Measurements from ENCODE around the gene TOMM20. TPM values are rescaled to one million over a fixed set of nuclear protein-coding genes. Genes with fewer than 3 reads are reported as not detected.

TOMM20 gene
- 100 to 1,000 TPM in 1 of 4 donors, 10 to 100 TPM in 3; 44.1 to 199 (median 76.6) TPM for polyA plus RNA-seq
- long read RNA-seq, donor 1 = 0 reads
- long read RNA-seq, donor 2, transcript TOMM20-201 (5 exons, 3,387 nt) = major isoform, 57 of 61 reads
- long read RNA-seq, donor 2, partial matches to known transcripts = 0 of 61 reads
- long read RNA-seq, donor 2, other reads (novel, unspliced or antisense) = 0 of 61 reads
- long read RNA-seq, donor 3, transcript TOMM20-201 (5 exons, 3,387 nt) = major isoform, 87 of 97 reads
- long read RNA-seq, donor 3, partial matches to known transcripts = 6 of 97 reads
- long read RNA-seq, donor 3, other reads (novel, unspliced or antisense) = 0 of 97 reads
- long read RNA-seq, donor 4, transcript TOMM20-201 (5 exons, 3,387 nt) = major isoform, 5 of 5 reads
- long read RNA-seq, donor 4, partial matches to known transcripts = 0 of 5 reads
- long read RNA-seq, donor 4, other reads (novel, unspliced or antisense) = 0 of 5 reads
- long read RNA-seq, donor 5, transcript TOMM20-201 (5 exons, 3,387 nt) = major isoform, 19 of 19 reads
- long read RNA-seq, donor 5, partial matches to known transcripts = 0 of 19 reads
- long read RNA-seq, donor 5, other reads (novel, unspliced or antisense) = 0 of 19 reads
- long read RNA-seq, donor 6, transcript TOMM20-201 (5 exons, 3,387 nt) = major isoform, 131 of 149 reads
- long read RNA-seq, donor 6, partial matches to known transcripts = 15 of 149 reads
- long read RNA-seq, donor 6, other reads (novel, unspliced or antisense) = 0 of 149 reads
- long read RNA-seq, donor 7 = 0 reads
- long read RNA-seq, donor 8, transcript TOMM20-201 (5 exons, 3,387 nt) = major isoform, 10 of 10 reads
- long read RNA-seq, donor 8, partial matches to known transcripts = 0 of 10 reads
- long read RNA-seq, donor 8, other reads (novel, unspliced or antisense) = 0 of 10 reads
- long read RNA-seq, donor 9, transcript TOMM20-201 (5 exons, 3,387 nt) = major isoform, 25 of 27 reads
- long read RNA-seq, donor 9, partial matches to known transcripts = 0 of 27 reads
- long read RNA-seq, donor 9, other reads (novel, unspliced or antisense) = 0 of 27 reads
- long read RNA-seq, donor 10, transcript TOMM20-201 (5 exons, 3,387 nt) = major isoform, 81 of 83 reads
- long read RNA-seq, donor 10, partial matches to known transcripts = 0 of 83 reads
- long read RNA-seq, donor 10, other reads (novel, unspliced or antisense) = 0 of 83 reads

DNA sequence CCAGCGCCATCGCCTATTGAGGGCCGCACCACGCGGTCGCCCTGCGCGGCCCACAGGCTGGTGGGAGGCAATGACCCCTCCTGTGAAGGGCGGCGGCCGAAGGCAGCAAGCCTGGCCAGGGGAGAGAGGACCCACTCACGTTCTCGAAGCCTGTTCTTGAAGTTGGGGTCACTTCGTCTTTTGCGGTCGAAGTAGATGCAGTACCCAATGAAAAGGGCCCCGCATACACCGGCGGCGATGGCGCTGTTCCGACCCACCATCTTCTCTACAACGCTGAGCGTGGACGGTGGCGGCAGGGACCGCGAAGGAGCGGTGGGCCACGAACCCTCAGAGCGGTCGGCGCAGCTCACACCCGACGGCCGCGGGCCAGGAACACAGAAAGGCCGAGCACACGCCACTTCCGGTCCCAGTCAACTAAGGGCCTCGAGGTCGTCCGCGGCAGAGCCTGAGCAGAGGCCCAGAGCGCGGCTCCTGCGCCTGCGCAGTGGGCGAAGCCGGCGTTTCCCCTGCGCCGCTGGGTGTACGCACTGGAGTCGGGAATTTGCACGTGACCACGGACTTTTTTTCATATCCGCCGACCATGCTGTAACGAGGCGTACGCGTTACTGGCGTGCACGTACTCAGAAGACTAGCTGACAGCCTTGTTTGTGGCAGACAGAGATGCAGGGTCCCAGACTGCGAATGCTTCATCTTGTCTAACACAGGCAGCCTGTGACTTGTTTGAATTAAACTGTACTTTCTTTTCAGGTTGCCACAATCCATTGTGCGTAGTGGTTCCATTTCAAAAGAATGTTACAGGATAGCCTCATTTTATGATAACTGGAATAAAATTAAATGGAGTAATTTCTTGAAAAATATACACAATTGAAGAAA lies at the start of gene TOMM20:
Gene TOMM20, minus strand, starts transcription at position 382 of the 873 bp plus-strand sequence. Its CDS starts 122 bp downstream, at position 260.
- H3K27ac ChIP-seq (ENCODE audit: low read depth in 1 of 3, low read length in 2 of 3) = peak within 1 kb of the TSS; percentile 64 to 93 (median 92)
- 1% methylated on average over 64 to 67 of the region's 67 CpGs for WGBS, 3 donors
- DNase-seq = peak; percentile 99
- peaks cover 0 to 10% (median 3%) of the 10 kb centered on the region in 3 donors for H3K4me1 ChIP-seq (ENCODE audit: control insufficient read depth in 3 of 3, insufficient read depth in 2 of 3, low read depth in 1 of 3, low read length in 2 of 3)
- H3K9me3 ChIP-seq (ENCODE audit: control insufficient read depth in 2 of 2, insufficient read depth in 1 of 2, low read depth in 1 of 2, low read length in 1 of 2) = no peaks in the 10 kb centered on the region
- H3K27me3 ChIP-seq (ENCODE audit: control insufficient read depth in 3 of 3, insufficient read depth in 3 of 3, low read length in 3 of 3) = no peaks in the 10 kb centered on the region
- H3K36me3 ChIP-seq (ENCODE audit: control insufficient read depth in 3 of 3, insufficient read depth in 2 of 3, low read depth in 1 of 3, low read length in 3 of 3) = peaks cover 0 to 32% (median 4%) of the 10 kb centered on the region in 3 donors
- peak within 1 kb of the TSS; percentile 72 to 100 (median 96) for H3K4me3 ChIP-seq (ENCODE audit: low read depth in 1 of 3, low read length in 3 of 3)
- no peak for FAIRE-seq

DNA sequence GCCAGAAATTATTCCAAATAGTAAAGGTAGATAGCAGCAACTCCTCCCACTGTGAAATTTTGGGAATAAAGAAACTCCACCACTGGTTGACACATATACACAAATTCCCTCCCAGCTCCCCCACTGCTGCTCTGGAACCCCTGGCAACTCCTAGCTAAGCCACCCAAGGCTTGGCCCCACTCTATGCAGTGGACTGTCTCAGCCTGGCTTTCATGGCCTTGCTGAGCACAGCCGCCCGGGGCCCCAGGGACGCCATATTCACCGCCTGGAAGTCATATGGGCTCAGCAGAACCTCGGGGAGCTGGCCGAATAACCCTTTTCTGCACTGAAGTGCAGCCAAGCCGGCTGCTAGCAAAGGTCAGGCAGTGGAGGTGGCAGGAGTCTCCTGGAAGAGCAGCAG lies 47.8 kb upstream of the TOMM20 start:
- WGBS, 3 donors = 90 to 94% (median 90%) methylated on average over 7 of the region's 7 CpGs
- no peak for FAIRE-seq
- H3K36me3 ChIP-seq (ENCODE audit: control insufficient read depth in 3 of 3, insufficient read depth in 2 of 3, low read depth in 1 of 3, low read length in 3 of 3) = peaks cover 5 to 38% (median 12%) of the 10 kb centered on the region in 3 donors

GRCh38 chr1:235169986-235170385 lies 41.3 kb upstream of the TOMM20 start:
- H3K9me3 ChIP-seq (ENCODE audit: control insufficient read depth in 2 of 2, insufficient read depth in 1 of 2, low read depth in 1 of 2, low read length in 1 of 2) = no peaks in the 10 kb centered on the region
- peaks cover 3 to 42% (median 6%) of the 10 kb centered on the region in 3 donors for H3K36me3 ChIP-seq (ENCODE audit: control insufficient read depth in 3 of 3, insufficient read depth in 2 of 3, low read depth in 1 of 3, low read length in 3 of 3)
- no peaks in the 10 kb centered on the region for H3K27me3 ChIP-seq (ENCODE audit: control insufficient read depth in 3 of 3, insufficient read depth in 3 of 3, low read length in 3 of 3)
- no peak overlapping the region for H3K27ac ChIP-seq (ENCODE audit: low read depth in 1 of 3, low read length in 2 of 3)
- FAIRE-seq (no peak), DNase-seq (no peak)
- no peaks in the 10 kb centered on the region for H3K4me1 ChIP-seq (ENCODE audit: control insufficient read depth in 3 of 3, insufficient read depth in 2 of 3, low read depth in 1 of 3, low read length in 2 of 3)
- H3K4me3 ChIP-seq (ENCODE audit: low read depth in 1 of 3, low read length in 3 of 3) = no peak overlapping the region

More for the DNA sequence above, 47.8 kb upstream of the TOMM20 start:
- no peak overlapping the region for H3K27ac ChIP-seq (ENCODE audit: low read depth in 1 of 3, low read length in 2 of 3)
- H3K4me3 ChIP-seq (ENCODE audit: low read depth in 1 of 3, low read length in 3 of 3) = no peak overlapping the region
- H3K4me1 ChIP-seq (ENCODE audit: control insufficient read depth in 3 of 3, insufficient read depth in 2 of 3, low read depth in 1 of 3, low read length in 2 of 3) = no peaks in the 10 kb centered on the region
- no peaks in the 10 kb centered on the region for H3K9me3 ChIP-seq (ENCODE audit: control insufficient read depth in 2 of 2, insufficient read depth in 1 of 2, low read depth in 1 of 2, low read length in 1 of 2)
- H3K27me3 ChIP-seq (ENCODE audit: control insufficient read depth in 3 of 3, insufficient read depth in 3 of 3, low read length in 3 of 3) = no peaks in the 10 kb centered on the region
- no peak for DNase-seq

GRCh38 chr1:235168375-235168774 lies 39.7 kb upstream of the TOMM20 start:
- FAIRE-seq (no peak), DNase-seq (no peak)
- Histone ChIP-seq H3K4me3 (ENCODE audit: low read depth in 1 of 3, low read length in 3 of 3) (no peak overlapping the region), H3K27me3 (ENCODE audit: control insufficient read depth in 3 of 3, insufficient read depth in 3 of 3, low read length in 3 of 3) (no peaks in the 10 kb centered on the region), H3K27ac (ENCODE audit: low read depth in 1 of 3, low read length in 2 of 3) (no peak overlapping the region), H3K4me1 (ENCODE audit: control insufficient read depth in 3 of 3, insufficient read depth in 2 of 3, low read depth in 1 of 3, low read length in 2 of 3) (no peaks in the 10 kb centered on the region), H3K36me3 (ENCODE audit: control insufficient read depth in 3 of 3, insufficient read depth in 2 of 3, low read depth in 1 of 3, low read length in 3 of 3) (peaks cover 0 to 30% (median 2%) of the 10 kb centered on the region in 3 donors), H3K9me3 (ENCODE audit: control insufficient read depth in 2 of 2, insufficient read depth in 1 of 2, low read depth in 1 of 2, low read length in 1 of 2) (no peaks in the 10 kb centered on the region)
- 94 to 98% (median 97%) methylated on average over 3 of the region's 3 CpGs for WGBS, 3 donors

DNA sequence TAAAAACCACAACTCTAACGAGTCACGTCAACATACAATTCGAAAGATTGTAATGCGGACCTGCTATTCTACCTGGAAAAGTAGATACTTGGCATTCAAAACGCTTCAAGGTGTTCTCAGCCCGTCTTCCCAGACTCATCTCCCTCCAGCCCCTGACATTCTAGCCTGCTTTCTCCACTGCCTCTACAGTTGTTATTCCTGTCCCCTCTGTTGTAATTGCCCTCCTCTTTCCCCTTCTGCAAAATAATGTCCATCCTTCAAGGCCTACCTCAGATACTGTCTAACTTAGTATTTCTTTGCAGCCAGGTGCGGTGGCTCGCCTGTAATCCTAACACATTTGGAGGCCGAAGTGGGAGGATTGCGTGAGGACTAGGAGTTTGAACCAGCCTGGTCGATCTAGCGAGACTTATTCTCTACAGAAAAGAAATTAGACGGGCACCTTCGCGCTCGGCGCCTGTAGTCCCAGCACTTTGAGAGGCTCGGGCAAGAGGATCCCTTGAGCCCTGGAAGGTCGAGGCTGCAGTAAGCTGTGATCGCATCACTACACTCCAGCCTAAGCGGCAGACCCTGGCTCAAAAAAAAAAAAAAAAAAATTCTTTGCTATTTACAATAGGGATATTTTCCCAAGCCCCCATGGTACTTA lies 33.2 kb upstream of the TOMM20 start:
- H3K27ac ChIP-seq (ENCODE audit: low read depth in 1 of 3, low read length in 2 of 3) = peak overlapping the region; percentile 84 to 94 (median 91)
- peak overlapping the region; percentile 42 to 76 (median 57) for H3K4me3 ChIP-seq (ENCODE audit: low read depth in 1 of 3, low read length in 3 of 3)
- 62 to 66% (median 64%) methylated on average over 21 of the region's 21 CpGs for WGBS, 3 donors
- DNase-seq (no peak), FAIRE-seq (no peak)
- no peaks in the 10 kb centered on the region for H3K27me3 ChIP-seq (ENCODE audit: control insufficient read depth in 3 of 3, insufficient read depth in 3 of 3, low read length in 3 of 3)
- peaks cover 0 to 30% (median 0%) of the 10 kb centered on the region in 3 donors for H3K36me3 ChIP-seq (ENCODE audit: control insufficient read depth in 3 of 3, insufficient read depth in 2 of 3, low read depth in 1 of 3, low read length in 3 of 3)
- peaks cover 0 to 22% (median 4%) of the 10 kb centered on the region in 3 donors for H3K4me1 ChIP-seq (ENCODE audit: control insufficient read depth in 3 of 3, insufficient read depth in 2 of 3, low read depth in 1 of 3, low read length in 2 of 3)
- no peaks in the 10 kb centered on the region for H3K9me3 ChIP-seq (ENCODE audit: control insufficient read depth in 2 of 2, insufficient read depth in 1 of 2, low read depth in 1 of 2, low read length in 1 of 2)

GRCh38 chr1:235160957-235161684 lies 32.5 kb upstream of the TOMM20 start, which contains the start of gene RBM34:
TSS of gene RBM34 (minus strand) at chr1:235161250. CDS start at chr1:235161226, 24 bp downstream.
- FAIRE-seq (no peak), DNase-seq (peak; percentile 92 to 97)
- WGBS, 3 donors = 0 to 1% (median 0%) methylated on average over 52 of the region's 52 CpGs
- peaks cover 0 to 27% (median 4%) of the 10 kb centered on the region in 3 donors for H3K4me1 ChIP-seq (ENCODE audit: control insufficient read depth in 3 of 3, insufficient read depth in 2 of 3, low read depth in 1 of 3, low read length in 2 of 3)
- no peaks in the 10 kb centered on the region for H3K27me3 ChIP-seq (ENCODE audit: control insufficient read depth in 3 of 3, insufficient read depth in 3 of 3, low read length in 3 of 3)
- no peaks in the 10 kb centered on the region for H3K9me3 ChIP-seq (ENCODE audit: control insufficient read depth in 2 of 2, insufficient read depth in 1 of 2, low read depth in 1 of 2, low read length in 1 of 2)
- H3K27ac ChIP-seq (ENCODE audit: low read depth in 1 of 3, low read length in 2 of 3) = peak within 1 kb of the TSS; percentile 84 to 94 (median 91)
- H3K4me3 ChIP-seq (ENCODE audit: low read depth in 1 of 3, low read length in 3 of 3) = peak within 1 kb of the TSS; percentile 42 to 76 (median 57)
- peaks cover 0 to 27% (median 0%) of the 10 kb centered on the region in 3 donors for H3K36me3 ChIP-seq (ENCODE audit: control insufficient read depth in 3 of 3, insufficient read depth in 2 of 3, low read depth in 1 of 3, low read length in 3 of 3)
